GM19438 (cell line): ENCODE data around the gene LOXL1.

Experiments used
- ATAC-seq: cut with Tn5 transposase; IDR thresholded peaks from one replicate; pipeline ENCODE4 v1.9.1; 2021; ENCODE audit warnings: low read depth; ENCODE audit not compliant: unreplicated experiment

The LOXL1 gene

GRCh38 chr15:73918784-73919183 lies 7.5 kb upstream of the LOXL1 start:
- no peak for ATAC-seq

DNA sequence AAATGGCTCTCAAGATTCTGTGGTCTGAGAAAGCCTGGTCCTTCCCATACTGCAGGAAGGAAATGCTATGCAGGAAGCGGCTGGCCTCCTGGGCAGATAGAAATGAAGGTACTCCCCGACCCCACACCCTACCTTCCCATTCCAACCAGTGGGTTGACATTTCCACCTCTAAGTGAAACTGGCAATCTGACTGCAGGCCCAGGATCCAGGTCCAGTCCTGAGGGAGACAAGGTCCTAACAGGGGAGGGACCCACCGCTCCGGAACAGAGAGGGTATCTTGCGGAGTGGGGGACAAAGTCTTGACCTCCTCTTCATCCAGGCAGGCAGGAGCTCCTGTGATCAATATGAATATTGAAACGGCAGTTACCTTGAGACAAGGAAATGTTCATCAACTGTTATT lies 6.6 kb upstream of the LOXL1 start:
- ATAC-seq: no peak

GRCh38 chr15:73921254-73921925 lies 4.9 kb upstream of the LOXL1 start:
- ATAC-seq: no peak

DNA sequence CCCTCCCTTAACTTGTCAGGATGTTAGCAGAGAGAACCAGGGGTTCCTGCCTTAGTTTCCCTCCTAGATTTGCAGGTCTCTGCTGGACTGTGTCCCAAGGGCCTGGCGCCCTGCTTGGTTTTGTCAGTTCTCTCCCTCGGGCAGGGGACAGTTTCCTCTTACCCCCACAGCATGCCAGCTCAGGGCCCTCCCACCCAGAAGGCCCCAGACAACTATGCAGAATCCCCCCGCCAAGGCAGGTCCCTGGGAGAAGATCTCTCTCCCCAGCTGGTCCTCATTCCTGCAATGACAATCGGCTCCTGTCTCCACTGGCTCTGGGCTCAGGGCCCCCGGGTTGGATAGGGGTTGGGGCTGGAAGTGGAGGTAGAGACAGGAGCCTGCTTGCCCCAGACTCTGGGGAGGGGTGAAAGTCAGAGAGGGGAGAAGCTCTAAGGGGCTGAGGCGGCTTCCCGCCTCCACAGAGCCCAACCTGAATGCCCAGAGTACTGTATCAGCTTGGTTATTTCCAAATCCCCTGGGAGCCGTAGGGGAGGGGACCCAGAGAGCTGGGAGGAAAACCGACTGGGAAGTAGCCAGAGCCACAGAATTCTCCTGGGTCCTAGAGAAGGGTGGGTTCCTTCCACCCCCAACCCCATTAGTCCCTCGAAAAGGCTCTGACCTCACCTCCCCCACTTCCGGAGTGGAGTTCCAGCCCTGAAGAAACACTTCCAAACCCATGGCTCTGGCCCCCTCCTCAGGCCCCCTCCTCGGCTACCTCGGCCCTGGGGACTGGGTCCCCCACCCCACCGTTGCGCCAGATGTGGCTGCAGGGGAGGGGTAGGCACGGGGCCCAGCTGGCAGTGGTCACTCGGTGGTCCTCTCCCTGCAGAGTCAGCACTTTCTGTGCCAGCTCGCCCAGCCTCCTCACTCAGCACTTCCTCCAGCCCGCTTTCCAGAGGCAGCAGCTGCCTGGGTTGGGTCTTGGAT lies 3.8 kb upstream of the LOXL1 start:
- ATAC-seq: no peak

- no peak for ATAC-seq
These were observed 3.1 kb upstream of the LOXL1 start for GRCh38 chr15:73923156-73923487.

GRCh38 chr15:73923488-73924164 lies 2.6 kb upstream of the LOXL1 start:
- no peak for ATAC-seq

- no peak for ATAC-seq
These were observed 1.9 kb upstream of the LOXL1 start for GRCh38 chr15:73924171-73924921.

DNA sequence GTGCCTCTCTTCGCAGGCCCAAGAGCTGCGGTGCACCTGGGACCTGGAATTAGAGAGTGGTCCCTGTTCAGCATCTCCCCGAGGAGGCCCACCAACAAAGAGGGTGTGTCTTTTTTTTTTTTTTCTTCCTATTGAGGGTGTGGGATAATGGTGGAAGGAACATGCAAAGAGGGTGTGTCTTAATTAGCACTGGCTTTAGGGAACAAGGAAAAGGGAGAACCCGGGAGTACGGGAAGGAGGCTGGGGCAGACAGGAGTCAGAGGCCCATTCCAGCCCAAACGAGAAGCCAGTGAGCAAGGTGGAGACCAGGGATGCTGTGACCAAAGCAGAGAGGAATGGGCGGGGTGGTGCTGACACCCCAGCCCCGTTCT lies 429 bp upstream of the LOXL1 start:
- ATAC-seq: no peak

DNA sequence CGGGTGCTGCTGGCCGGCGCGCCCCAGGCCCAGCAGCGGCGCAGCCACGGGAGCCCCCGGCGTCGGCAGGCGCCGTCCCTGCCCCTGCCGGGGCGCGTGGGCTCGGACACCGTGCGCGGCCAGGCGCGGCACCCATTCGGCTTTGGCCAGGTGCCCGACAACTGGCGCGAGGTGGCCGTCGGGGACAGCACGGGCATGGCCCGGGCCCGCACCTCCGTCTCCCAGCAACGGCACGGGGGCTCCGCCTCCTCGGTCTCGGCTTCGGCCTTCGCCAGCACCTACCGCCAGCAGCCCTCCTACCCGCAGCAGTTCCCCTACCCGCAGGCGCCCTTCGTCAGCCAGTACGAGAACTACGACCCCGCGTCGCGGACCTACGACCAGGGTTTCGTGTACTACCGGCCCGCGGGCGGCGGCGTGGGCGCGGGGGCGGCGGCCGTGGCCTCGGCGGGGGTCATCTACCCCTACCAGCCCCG lies 777 bp downstream of the LOXL1 start:
- ATAC-seq: no peak

DNA sequence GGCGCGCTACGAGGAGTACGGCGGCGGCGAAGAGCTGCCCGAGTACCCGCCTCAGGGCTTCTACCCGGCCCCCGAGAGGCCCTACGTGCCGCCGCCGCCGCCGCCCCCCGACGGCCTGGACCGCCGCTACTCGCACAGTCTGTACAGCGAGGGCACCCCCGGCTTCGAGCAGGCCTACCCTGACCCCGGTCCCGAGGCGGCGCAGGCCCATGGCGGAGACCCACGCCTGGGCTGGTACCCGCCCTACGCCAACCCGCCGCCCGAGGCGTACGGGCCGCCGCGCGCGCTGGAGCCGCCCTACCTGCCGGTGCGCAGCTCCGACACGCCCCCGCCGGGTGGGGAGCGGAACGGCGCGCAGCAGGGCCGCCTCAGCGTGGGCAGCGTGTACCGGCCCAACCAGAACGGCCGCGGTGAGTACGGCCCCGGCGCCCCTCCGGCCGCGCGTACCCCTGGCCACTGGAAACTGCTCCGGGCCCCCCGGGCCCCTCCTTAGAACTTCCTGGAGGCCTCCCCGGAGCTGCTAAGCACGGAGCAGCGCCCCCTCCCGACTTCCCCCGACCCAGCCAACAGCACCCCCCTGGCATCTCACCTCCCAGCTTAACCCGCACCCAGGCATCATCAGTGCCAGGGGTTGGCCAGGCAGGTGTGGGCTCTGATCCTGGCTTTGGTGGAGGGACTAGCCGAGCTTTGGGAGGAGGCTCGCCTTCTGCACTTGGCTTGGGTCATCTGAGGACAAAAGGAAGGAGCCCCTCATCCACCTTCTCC lies 1.4 kb downstream of the LOXL1 start:
- ATAC-seq: no peak

DNA sequence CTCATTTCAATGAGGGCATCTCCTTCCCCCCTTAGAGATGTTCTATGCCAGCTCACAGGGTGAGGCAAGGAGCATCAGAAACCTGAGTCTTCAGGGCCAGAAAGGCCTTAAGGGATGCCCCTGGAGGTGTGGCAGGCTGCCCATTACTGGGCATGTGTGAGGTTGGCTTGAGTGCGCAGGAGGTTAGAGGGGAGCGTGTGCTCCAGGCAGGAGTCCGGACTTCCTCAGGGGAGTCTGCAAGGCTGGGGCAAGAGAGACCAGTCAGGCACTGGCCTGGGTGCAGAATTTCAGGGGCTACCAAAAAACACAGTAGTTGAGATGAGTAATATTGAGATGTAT lies 1.9 kb downstream of the LOXL1 start:
- ATAC-seq: no peak

DNA sequence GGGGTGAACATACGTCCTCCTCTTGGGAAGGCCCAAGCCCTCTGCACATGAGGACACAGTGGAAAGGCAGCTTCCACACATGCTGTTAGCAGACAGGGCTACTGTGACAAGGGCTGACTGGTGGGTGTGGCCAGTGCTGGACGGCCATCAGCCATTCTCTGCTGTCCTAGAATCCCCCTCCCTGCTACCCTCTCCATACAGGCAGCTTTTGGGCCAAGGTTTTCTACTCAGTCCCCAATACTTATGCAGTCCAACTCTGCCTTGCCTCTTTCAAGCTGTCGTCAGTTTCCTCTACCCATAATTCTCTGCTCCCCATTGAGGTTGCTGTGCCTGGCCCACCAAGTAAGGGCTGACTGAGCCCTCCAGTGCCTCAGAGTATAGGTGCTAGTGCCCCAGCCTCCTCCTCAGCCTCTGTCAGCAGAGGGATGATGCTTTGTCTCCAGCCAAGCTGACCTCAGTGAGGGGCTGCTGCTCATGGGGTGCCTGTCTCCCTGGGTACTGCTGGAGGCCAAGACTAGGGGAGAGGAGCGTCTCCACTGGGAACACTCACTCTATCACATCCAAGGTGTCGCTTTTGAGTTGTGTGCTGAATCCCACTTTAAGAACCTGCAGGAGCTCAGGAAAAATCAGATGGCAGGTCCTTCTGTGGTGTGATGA lies 2.8 kb downstream of the LOXL1 start:
- ATAC-seq: no peak

- ATAC-seq: no peak
These were observed 4.1 kb downstream of the LOXL1 start for GRCh38 chr15:73930371-73930770.

GRCh38 chr15:73930790-73931281 lies 4.6 kb downstream of the LOXL1 start:
- ATAC-seq: no peak

DNA sequence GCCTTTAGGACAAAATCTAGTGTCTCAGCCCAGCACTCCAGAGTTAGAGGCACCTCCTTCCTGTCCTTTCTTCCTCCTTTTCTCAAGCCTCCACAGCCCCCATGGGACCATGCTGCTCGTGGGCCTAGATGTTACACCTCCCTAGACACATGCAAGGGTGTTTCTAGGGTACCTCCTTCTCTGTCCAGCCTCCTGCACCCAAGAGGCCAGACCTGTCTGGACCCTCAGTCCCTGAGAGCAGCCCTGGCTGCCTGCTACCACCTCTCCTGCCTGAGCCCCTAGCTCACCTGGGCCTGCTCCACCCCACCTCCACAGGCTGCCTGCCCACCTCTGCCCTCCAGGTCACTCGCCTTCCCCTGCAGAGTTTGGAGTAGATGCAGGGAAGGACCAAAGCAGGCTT lies 5.2 kb downstream of the LOXL1 start:
- no peak for ATAC-seq

DNA sequence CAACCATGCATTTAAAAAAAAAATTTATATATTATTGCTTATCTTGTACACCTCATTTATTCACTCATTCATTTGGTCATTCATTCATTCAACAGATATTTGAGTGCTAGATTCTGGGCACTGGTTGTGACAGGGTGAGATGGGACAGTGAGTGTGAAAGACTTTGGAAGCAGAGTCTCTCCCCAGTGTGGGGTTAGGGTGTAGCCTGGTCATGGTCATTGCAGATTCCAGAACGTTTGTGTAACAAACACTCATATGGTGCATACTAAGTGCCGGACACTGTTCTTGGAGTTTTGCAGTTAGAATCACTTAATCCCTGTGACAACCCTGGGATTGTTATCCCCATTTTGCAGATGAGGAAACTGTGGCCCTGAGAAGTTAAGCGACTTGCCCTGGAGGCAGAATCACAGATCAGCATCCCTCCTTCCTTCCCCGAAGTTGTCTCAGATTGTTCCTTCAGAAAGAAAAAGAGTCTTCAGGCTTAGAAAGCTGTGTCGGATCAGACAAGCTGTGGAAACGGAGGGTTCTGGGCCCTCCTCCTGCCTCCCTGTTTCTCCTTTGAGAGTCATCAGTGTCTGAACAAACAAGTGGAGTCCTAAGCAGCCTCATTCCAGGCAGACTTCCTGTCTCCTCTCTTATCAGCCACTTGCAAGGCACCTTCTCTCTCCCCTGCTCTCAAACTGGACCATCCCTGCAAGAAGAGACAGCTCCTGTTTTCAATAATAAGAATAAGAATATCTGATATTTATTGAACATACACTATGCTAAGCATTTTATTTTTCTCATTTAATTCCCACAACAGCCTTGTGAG lies 6.3 kb downstream of the LOXL1 start:
- no peak for ATAC-seq

DNA sequence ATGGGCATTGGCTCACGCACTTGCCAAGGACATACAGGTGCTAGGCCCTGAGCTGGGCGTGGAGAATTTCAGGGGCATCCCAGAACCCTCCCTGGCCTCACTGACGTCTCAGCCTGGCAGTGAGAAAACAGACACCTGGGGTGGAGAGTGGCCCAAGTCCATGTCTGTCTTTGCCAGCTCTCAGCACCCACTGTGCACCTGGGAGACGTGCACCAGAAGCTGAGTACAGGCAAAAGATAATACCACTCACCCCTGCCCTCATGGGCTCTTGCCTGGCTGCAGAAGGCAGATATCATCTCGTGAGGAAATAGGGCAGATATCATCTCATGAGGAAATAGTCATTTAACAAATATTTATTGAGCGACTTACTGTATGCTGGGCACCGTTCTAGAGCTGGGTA lies 8.0 kb downstream of the LOXL1 start:
- no peak for ATAC-seq

GRCh38 chr15:73935547-73935946 lies 9.3 kb downstream of the LOXL1 start:
- ATAC-seq: no peak

GRCh38 chr15:73936181-73936580 lies 9.9 kb downstream of the LOXL1 start:
- ATAC-seq: no peak
